H9 (cell line): Measurements from ENCODE around the gene CDC6. TPM values are rescaled to one million over a fixed set of nuclear protein-coding genes. Genes with fewer than 3 reads are reported as not detected.

ENCODE experiments used
- DNase-seq: peaks from one replicate; pipeline ENCODE4 v3.0.0-alpha.2; 2017
- H2AFZ ChIP-seq: one replicate; pipeline ENCODE4 v1.6.1; 2013; ENCODE audit warnings: mild to moderate bottlenecking, low read length, control low read depth, moderate library complexity
- H2AK5ac ChIP-seq: 2 replicates; pipeline ENCODE4 v1.6.1; 2013; ENCODE audit warnings: low read length, control low read depth, mixed read lengths; ENCODE audit not compliant: insufficient read length
- H2BK120ac ChIP-seq: one replicate; pipeline ENCODE4 v1.6.1; 2013; ENCODE audit warnings: low read depth, mild to moderate bottlenecking, low read length, control low read depth, inconsistent platforms; ENCODE audit not compliant: poor library complexity, severe bottlenecking
- H2BK12ac ChIP-seq: 2 replicates; pipeline ENCODE4 v1.6.1; 2013; ENCODE audit warnings: low read length, control low read depth, mixed read lengths, low read depth; ENCODE audit not compliant: insufficient read length
- H2BK15ac ChIP-seq: 2 replicates; pipeline ENCODE4 v1.6.1; 2013; ENCODE audit warnings: low read depth, low read length, control low read depth
- H2BK20ac ChIP-seq: one replicate; pipeline ENCODE4 v1.6.1; 2013; ENCODE audit warnings: low read depth, mild to moderate bottlenecking, low read length, control low read depth, inconsistent platforms; ENCODE audit not compliant: poor library complexity, severe bottlenecking
- H2BK5ac ChIP-seq: 2 replicates; pipeline ENCODE4 v1.6.1; 2013; ENCODE audit warnings: low read length, control low read depth, mixed read lengths; ENCODE audit not compliant: insufficient read length
- H3K14ac ChIP-seq: 2 replicates; pipeline ENCODE4 v1.6.1; 2013; ENCODE audit warnings: low read length, control low read depth; ENCODE audit not compliant: insufficient read depth
- H3K18ac ChIP-seq: 2 replicates; pipeline ENCODE4 v1.6.1; 2013; ENCODE audit warnings: low read depth, mild to moderate bottlenecking, mixed read lengths, low read length, control low read depth; ENCODE audit not compliant: insufficient read length
- H3K23ac ChIP-seq: 2 replicates; pipeline ENCODE4 v1.6.1; 2013; ENCODE audit warnings: low read length, control low read depth, mixed read lengths, low read depth; ENCODE audit not compliant: insufficient read length
- H3K23me2 ChIP-seq: 2 replicates; pipeline ENCODE4 v1.6.1; 2013; ENCODE audit warnings: low read depth, mild to moderate bottlenecking, mixed read lengths, low read length, control low read depth; ENCODE audit not compliant: insufficient read length, poor library complexity, severe bottlenecking
- H3K27ac ChIP-seq: 2 replicates; pipeline ENCODE4 v1.5.1; 2013; ENCODE audit warnings: low read length, control low read depth, mixed read lengths, low read depth; ENCODE audit not compliant: insufficient read length
- H3K27me3 ChIP-seq: 2 replicates; pipeline ENCODE4 v1.6.1; 2013; ENCODE audit warnings: low read length, control low read depth, inconsistent platforms; ENCODE audit not compliant: insufficient read depth
- H3K4ac ChIP-seq: 2 replicates; pipeline ENCODE4 v1.6.1; 2013; ENCODE audit warnings: low read depth, mild to moderate bottlenecking, control low read depth, inconsistent platforms, low read length, moderate library complexity
- H3K4me1 ChIP-seq: 2 replicates; pipeline ENCODE4 v1.6.1; 2013; ENCODE audit warnings: low read length, control low read depth, inconsistent platforms; ENCODE audit not compliant: insufficient read depth
- H3K4me2 ChIP-seq: 2 replicates; pipeline ENCODE4 v1.6.1; 2013; ENCODE audit warnings: low read length, control low read depth, mixed read lengths; ENCODE audit not compliant: insufficient read length, insufficient read depth
- H3K56ac ChIP-seq: 2 replicates; pipeline ENCODE4 v1.6.1; 2013; ENCODE audit warnings: low read depth, mild to moderate bottlenecking, mixed read lengths, low read length, control low read depth; ENCODE audit not compliant: insufficient read length
- H3K79me1 ChIP-seq: 2 replicates; pipeline ENCODE4 v1.6.1; 2013; ENCODE audit warnings: low read depth, mild to moderate bottlenecking, moderate library complexity, low read length, control low read depth, inconsistent platforms; ENCODE audit not compliant: insufficient read depth, poor library complexity, severe bottlenecking
- H3K79me2 ChIP-seq: 2 replicates; pipeline ENCODE4 v1.6.1; 2013; ENCODE audit warnings: low read length, control low read depth, inconsistent platforms; ENCODE audit not compliant: insufficient read depth
- H3K9ac ChIP-seq: 2 replicates; pipeline ENCODE4 v1.6.1; 2013; ENCODE audit warnings: low read length, control low read depth, mixed read lengths; ENCODE audit not compliant: insufficient read length; ENCODE audit errors: extremely low read depth
- H3K9me3 ChIP-seq: one replicate; pipeline ENCODE4 v1.6.1; 2013; ENCODE audit warnings: low read depth, low read length, inconsistent platforms; ENCODE audit not compliant: control insufficient read depth
- H3T11ph ChIP-seq: one replicate; pipeline ENCODE4 v1.6.1; 2013; ENCODE audit warnings: mild to moderate bottlenecking, low read length, control low read depth, inconsistent platforms
- H4K20me1 ChIP-seq: one replicate; pipeline ENCODE4 v1.6.1; 2013; ENCODE audit not compliant: control insufficient read depth, insufficient read length, insufficient read depth
- H4K5ac ChIP-seq: 2 replicates; pipeline ENCODE4 v1.6.1; 2013; ENCODE audit warnings: low read depth, mild to moderate bottlenecking, mixed read lengths, low read length, control low read depth; ENCODE audit not compliant: insufficient read length
- H4K8ac ChIP-seq: replicated peaks from 2 replicates; pipeline ENCODE4 v1.6.1; 2013; ENCODE audit warnings: low read length, control low read depth, mixed read lengths, low read depth; ENCODE audit not compliant: insufficient read length
- H4K91ac ChIP-seq: 2 replicates; pipeline ENCODE4 v1.6.1; 2013; ENCODE audit warnings: low read depth, mild to moderate bottlenecking, moderate library complexity, mixed read lengths, low read length, control low read depth; ENCODE audit not compliant: insufficient read length
- H3K27ac Mint-ChIP-seq, 3 experiments: 2 replicates in 2 of 3; 3 replicates in 1 of 3; pipeline ENCODE4 v1.8.0; 2020 to 2021; ENCODE audit warnings: mixed read lengths in 3 of 3, mild to moderate bottlenecking in 1 of 3, moderate library complexity in 1 of 3
- H3K27me3 Mint-ChIP-seq: 2 replicates; pipeline ENCODE4 v1.8.0; 2021; ENCODE audit warnings: low read depth, mild to moderate bottlenecking, moderate library complexity, mixed read lengths
- H3K36me3 Mint-ChIP-seq, 3 experiments: 2 replicates in 2 of 3; 3 replicates in 1 of 3; pipeline ENCODE4 v1.8.0; 2020 to 2021; ENCODE audit warnings: low read depth in 3 of 3, mixed read lengths in 3 of 3; ENCODE audit not compliant: insufficient read depth in 1 of 3
- H3K4me1 Mint-ChIP-seq, 2 experiments: 2 replicates each; pipeline ENCODE4 v1.8.0; 2020; ENCODE audit warnings: mixed read lengths in 2 of 2
- H3K4me3 Mint-ChIP-seq, 2 experiments: 2 replicates in 1 of 2; 3 replicates in 1 of 2; pipeline ENCODE4 v1.8.0; 2020 to 2021; ENCODE audit warnings: mild to moderate bottlenecking in 2 of 2, mixed read lengths in 2 of 2, moderate library complexity in 1 of 2
- H3K9me3 Mint-ChIP-seq, 2 experiments: 2 replicates in 1 of 2; 3 replicates in 1 of 2; pipeline ENCODE4 v1.8.0; 2020; ENCODE audit warnings: mild to moderate bottlenecking in 2 of 2, mixed read lengths in 2 of 2, moderate library complexity in 1 of 2
- CTCF ChIP-seq: fragments of 200-600 bp; sonication (generic); conservative IDR thresholded peaks from 3 replicates; pipeline ENCODE4 v1.8.0; 2021; ENCODE audit warnings: antibody characterized with exemption, mild to moderate bottlenecking
- WGBS: extraction: QIAGEN DNeasy Blood & Tissue Kit; methylation state at CpG from one replicate; pipeline ENCODE4 v1.1.7; 2013; ENCODE audit warnings: missing lambda C conversion rate, low lambda C conversion rate, mixed read lengths; ENCODE audit not compliant: insufficient read length; ENCODE audit errors: extremely low coverage; 5-methylcytosine and 5-hydroxymethylcytosine counted together
- total RNA-seq: library from RNA; stranded (reverse); gene quantifications from 2 replicates; pipeline ENCODE4 v1.2.1, GENCODE V29; 2021

Gene CDC6
- total RNA-seq, 1 experiment from 2014 or later, result 131 TPM

- Histone ChIP-seq H3K4me2 (peak overlapping the region; percentile 19), H3K18ac (no peak overlapping the region), H3T11ph (no peak overlapping the region), H3K14ac (no peak overlapping the region), H2AFZ (no peak overlapping the region), H3K27ac (no peak overlapping the region), H2BK5ac (no peak overlapping the region), H4K91ac (no peak overlapping the region), H2AK5ac (no peak overlapping the region), H2BK20ac (no peak overlapping the region), H2BK15ac (no peak overlapping the region), H4K8ac (no peak overlapping the region), H3K9ac (no peak overlapping the region), H4K20me1 (no peaks in the 10 kb centered on the region), H2BK12ac (no peak overlapping the region), H3K4ac (no peak overlapping the region), H3K79me1 (peaks cover 3% of the 10 kb centered on the region), H3K4me1 (no peaks in the 10 kb centered on the region; the same call in 1 of the 2 replicates), H4K5ac (no peak overlapping the region), H3K79me2 (peaks cover 16% of the 10 kb centered on the region; the same call in 1 of the 2 replicates), H3K27me3 (no peaks in the 10 kb centered on the region), H3K9me3 (no peaks in the 10 kb centered on the region), H2BK120ac (no peak overlapping the region), H3K23ac (no peak overlapping the region), H3K23me2 (no peaks in the 10 kb centered on the region), H3K56ac (no peak overlapping the region)
- Mint-ChIP-seq H3K4me3 (peak overlapping the region; percentile 41 to 99; a peak in 4 of 5 replicates), H3K36me3 (peaks cover 29 to 43% (median 42%) of the 10 kb centered on the region in 3 experiments), H3K27ac (peak overlapping the region in 2 of 3 experiments; percentile 70 to 81; a peak in 2 of 7 replicates), H3K4me1 (peaks cover 19 to 30% of the 10 kb centered on the region in 2 experiments), H3K9me3 (peaks cover 3 to 6% of the 10 kb centered on the region in 2 experiments; a peak in 4 of 5 replicates), H3K27me3 (no peaks in the 10 kb centered on the region; the same call in 1 of the 2 replicates)
- no CpG with 5 or more reads among the region's 4 CpGs for WGBS
- DNase-seq, result no peak
- TF ChIP-seq CTCF, result no peak
Observed at GRCh38 chr17:40287159-40287493, 553 bp upstream of the CDC6 start.
